HG03135 (cell line): Measurements from ENCODE around the gene TRMO.
A peak's percentile ranks its signal among the peaks of the same experiment; 100 is the strongest.
"Not testable (repeated sequence)": the region's sequence is repeated elsewhere in the genome, so short reads cannot be mapped to it uniquely, and the experiment has no call there.

Experiments used
- ATAC-seq: cut with Tn5 transposase; IDR thresholded peaks from one replicate; pipeline ENCODE4 v1.9.1; 2021; ENCODE audit warnings: mild to moderate bottlenecking, moderate library complexity; ENCODE audit not compliant: unreplicated experiment

TRMO gene, protein sequence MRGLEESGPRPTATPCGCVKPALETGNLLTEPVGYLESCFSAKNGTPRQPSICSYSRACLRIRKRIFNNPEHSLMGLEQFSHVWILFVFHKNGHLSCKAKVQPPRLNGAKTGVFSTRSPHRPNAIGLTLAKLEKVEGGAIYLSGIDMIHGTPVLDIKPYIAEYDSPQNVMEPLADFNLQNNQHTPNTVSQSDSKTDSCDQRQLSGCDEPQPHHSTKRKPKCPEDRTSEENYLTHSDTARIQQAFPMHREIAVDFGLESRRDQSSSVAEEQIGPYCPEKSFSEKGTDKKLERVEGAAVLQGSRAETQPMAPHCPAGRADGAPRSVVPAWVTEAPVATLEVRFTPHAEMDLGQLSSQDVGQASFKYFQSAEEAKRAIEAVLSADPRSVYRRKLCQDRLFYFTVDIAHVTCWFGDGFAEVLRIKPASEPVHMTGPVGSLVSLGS

DNA sequence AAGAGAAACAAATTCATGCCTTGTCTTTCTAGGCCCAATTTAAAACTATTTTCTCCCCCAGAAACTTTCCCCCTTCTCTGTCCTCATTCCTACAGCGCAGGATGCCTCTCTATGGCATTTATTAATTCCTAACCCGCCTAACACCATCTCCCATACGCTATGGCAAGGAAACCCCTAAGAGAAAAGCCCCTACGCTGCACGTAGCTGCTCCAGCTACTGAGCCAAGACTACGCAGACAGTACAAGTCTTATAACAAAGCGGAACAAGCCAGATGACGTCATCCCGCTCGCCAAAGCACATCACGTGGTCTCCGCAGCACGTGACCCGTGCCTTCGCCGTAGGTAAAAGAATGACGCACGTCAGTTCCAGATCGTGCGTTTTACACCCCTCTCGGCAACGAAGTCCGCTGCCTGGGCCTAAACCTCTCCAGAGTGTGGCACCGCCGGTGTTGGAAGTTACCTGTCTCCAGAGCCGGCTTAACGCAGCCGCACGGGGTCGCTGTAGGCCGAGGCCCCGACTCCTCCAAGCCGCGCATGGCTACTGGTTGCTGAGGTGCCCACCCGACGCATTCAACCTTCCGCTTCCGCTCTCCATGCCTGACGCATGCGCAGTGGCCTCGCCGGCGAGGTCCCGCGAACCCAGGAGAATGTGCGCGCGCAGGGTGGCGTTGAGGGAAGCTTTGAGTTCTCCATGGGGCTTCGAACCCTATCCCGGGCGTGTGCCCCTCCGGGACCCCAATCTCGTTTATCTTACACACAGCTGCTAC lies at the start of gene TRMO:
TSS of gene TRMO (minus strand) at position 542 of the 766 bp plus-strand sequence. CDS start at position 535, 7 bp downstream.
- peak; percentile 76 for ATAC-seq

- no peak for ATAC-seq
Observed at GRCh38 chr9:97970165-97970564, 47.9 kb upstream of the TRMO start.

- ATAC-seq, result no peak
Observed at GRCh38 chr9:97969014-97969413, 46.7 kb upstream of the TRMO start.

- ATAC-seq, result no peak
Observed at GRCh38 chr9:97966493-97966892, 44.2 kb upstream of the TRMO start.

GRCh38 chr9:97964901-97965300 lies 42.6 kb upstream of the TRMO start:
- ATAC-seq, result no peak

DNA sequence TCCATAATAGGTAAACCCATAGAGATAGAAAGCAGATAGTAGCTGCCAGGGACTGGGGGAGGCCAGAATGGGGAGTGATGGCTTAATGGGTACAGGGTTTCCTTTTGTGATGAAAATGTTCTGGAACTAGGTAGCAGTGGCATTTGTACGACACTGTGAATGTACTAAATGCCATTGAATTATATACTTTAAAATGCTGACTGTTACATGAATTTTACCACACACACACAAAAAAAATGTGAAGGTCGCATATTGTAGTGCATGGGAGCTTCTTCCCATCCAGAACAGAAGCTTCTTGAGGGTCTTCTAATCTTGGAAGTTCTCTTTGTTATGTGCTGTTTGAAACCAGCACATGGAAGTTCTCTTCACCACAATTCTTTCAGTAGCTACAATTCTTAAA lies 40.9 kb upstream of the TRMO start:
- no peak for ATAC-seq

- no peak for ATAC-seq
Observed at GRCh38 chr9:97962575-97962974, 40.3 kb upstream of the TRMO start.

DNA sequence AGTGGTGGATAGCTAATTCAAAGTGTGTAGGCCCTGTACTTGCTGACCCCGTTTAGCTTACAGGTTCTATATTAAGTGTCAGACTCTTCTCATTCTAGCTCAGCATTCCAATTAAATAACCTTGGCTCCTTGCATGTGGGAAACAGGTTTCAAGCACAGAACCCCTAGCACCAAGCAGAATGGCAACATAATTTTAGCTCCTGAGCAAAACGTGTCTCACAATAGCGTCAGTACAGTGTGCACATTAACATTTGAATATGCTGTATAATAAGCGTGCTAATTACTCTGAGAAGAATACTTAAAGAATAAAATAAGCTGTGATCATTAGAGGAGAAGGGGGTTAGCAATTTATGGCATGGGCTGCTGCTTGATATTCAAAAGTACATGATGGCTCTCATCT lies 39.8 kb upstream of the TRMO start:
- no peak for ATAC-seq

GRCh38 chr9:97961361-97961760 lies 39.1 kb upstream of the TRMO start:
- ATAC-seq, result no peak

DNA sequence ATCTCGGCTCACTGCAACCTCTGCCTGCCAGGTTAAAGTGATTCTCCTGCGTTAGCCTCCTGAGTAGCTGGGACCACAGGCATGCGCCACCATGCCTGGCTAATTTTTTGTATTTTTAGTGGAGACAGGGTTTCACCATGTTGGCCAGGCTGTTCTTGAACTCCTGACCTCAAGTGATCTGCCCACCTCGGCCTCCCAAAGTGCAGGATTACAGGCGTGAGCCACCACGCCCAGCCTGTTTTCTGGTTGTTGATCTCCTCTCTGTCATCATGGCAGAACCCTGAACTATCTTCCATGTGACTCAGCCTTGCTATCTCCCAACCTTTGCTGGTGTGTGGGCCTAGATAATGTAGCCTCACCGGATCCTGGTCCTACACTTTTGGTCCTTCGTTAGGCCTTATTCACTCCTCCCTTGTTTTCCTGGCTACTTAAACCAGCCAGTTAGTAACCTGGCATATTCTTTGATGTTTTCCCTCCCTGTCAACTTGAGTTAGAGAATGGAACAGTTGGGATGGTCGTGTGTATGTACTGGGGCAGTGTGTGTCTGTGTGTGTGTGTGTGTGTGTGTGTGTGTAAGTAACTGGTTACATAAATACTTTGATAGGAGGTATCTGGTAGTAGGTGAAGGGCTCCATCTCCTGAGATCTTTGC lies 38.5 kb upstream of the TRMO start:
- ATAC-seq, result not testable (repeated sequence)

DNA sequence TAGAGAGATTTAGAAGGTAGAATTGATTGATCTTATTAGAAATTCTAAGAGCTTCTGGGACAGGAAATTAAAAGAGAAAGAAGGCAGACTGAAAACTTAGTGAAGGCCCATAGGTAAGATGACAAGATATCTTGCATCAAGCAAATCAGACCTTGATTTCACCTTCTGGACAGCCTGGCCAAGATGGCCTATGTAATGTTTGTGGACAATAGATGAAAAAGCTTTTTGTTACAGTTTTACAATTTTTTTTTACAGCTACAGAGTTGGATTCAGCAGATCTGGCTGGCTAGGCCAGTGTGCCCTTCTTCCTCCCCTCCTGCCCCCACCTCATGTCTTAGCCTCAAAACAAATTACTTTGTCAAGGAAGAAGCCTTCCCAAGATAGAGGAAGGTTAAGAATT lies 37.3 kb upstream of the TRMO start:
- no peak for ATAC-seq

- no peak for ATAC-seq
Observed at GRCh38 chr9:97958812-97959511, 36.7 kb upstream of the TRMO start.

GRCh38 chr9:97956331-97956730 lies 34.0 kb upstream of the TRMO start:
- ATAC-seq, result no peak

DNA sequence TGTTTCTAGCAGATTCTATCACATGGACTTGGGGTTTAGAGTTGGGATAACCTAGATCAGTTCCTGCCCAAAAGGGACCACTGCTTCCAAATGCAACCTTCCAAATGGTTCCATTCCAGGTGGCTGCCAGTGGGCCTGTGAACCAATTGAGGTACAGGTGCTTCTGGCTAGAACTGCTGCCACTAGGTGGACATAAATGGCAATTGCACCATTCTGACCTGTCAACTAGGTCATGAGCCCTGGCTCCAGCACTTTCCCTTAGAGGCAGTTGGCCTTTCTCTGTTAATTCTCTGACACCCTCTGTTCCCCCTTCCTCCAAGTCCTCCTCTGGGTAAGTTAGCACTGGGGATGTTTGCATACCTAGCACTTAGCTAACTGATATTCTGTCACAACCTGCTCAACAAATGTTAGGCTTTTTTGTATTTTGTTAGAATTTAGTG lies 32.3 kb upstream of the TRMO start:
- ATAC-seq, result no peak

GRCh38 chr9:97950873-97951272 lies 28.6 kb upstream of the TRMO start:
- ATAC-seq, result not testable (repeated sequence)

GRCh38 chr9:97947094-97947493 lies 24.8 kb upstream of the TRMO start:
- not testable (repeated sequence) for ATAC-seq

DNA sequence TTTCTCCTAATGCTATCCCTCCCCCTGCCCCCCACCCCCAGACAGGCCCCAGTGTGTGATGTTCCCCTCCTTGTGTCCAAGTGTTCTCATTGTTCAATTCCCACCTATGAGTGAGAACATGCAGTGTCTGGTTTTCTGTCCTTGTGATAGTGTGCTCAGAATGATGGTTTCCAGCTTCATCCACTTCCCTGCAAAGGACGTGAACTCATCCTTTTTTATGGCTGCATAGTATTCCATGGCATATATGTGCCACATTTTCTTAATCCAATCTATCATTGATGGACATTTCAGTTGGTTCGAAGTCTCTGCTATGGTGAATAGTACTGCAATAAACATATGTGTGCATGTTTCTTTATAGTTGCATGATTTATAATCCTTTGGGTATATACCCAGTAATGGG lies 23.2 kb upstream of the TRMO start:
- not testable (repeated sequence) for ATAC-seq

- ATAC-seq, result no peak
Observed at GRCh38 chr9:97944612-97945011, 22.3 kb upstream of the TRMO start.

DNA sequence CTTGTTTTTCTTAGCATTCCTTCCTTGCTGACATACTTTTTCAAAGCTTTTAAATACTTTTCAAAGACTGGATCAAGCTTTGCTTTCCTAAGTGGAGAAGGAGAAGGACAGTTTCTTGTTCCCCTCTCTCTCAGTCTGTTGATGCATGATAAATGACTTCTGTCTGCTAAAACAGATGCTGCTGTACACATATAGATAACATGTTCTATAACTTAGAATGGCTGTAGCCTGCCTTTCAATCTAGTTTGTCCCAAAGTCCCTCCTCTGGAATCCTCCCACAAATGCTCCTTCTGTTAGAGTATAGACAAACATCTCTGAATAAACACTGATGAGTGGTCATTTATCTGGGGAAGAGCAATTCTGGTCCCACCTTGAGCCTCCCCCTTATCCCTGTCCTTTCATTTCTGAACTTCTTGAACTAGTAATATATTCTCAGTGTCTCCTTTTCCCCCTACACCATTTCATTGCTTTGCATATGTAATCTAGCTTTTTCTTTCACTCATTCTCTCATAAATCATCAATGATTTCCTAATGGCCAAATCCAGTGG lies 21.1 kb upstream of the TRMO start:
- no peak for ATAC-seq

- no peak for ATAC-seq
Observed at GRCh38 chr9:97941323-97941722, 19.0 kb upstream of the TRMO start.

DNA sequence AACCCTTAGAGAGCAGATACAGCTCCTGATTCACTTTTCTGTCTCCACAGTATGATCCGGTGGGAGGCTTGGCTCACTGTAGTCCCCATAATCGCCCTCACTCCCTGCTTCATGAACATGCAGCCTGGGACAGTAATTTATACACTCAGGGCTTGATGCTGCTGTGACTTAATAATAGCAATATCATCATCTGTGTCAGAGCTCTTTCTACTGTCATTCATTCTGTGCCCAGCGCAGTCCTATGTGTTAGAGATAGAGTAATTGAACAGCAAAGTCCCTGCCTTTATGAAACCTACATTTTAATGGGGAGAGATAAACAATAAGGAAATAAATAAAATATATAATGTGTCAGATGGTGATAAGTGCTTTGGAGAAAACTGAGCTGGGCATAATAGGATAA lies 18.4 kb upstream of the TRMO start:
- ATAC-seq, result no peak
